Neural progenitor cell (in vitro differentiated cells): ENCODE results near the gene RIMBP3B.
"Not testable (repeated sequence)": the region's sequence is repeated elsewhere in the genome, so short reads cannot be mapped to it uniquely, and the experiment has no call there.

Experiments used
- CTCF ChIP-seq: fragments of 200-600 bp; sonication (generic); IDR thresholded peaks from 2 replicates; pipeline ENCODE4 v1.5.1; 2017; ENCODE audit warnings: antibody characterized with exemption, mild to moderate bottlenecking
- EZH2 ChIP-seq: fragments of 200-600 bp; sonication (generic); IDR thresholded peaks from 2 replicates; pipeline ENCODE4 v1.6.1; 2017; ENCODE audit warnings: antibody characterized with exemption, mild to moderate bottlenecking, moderate library complexity

DNA sequence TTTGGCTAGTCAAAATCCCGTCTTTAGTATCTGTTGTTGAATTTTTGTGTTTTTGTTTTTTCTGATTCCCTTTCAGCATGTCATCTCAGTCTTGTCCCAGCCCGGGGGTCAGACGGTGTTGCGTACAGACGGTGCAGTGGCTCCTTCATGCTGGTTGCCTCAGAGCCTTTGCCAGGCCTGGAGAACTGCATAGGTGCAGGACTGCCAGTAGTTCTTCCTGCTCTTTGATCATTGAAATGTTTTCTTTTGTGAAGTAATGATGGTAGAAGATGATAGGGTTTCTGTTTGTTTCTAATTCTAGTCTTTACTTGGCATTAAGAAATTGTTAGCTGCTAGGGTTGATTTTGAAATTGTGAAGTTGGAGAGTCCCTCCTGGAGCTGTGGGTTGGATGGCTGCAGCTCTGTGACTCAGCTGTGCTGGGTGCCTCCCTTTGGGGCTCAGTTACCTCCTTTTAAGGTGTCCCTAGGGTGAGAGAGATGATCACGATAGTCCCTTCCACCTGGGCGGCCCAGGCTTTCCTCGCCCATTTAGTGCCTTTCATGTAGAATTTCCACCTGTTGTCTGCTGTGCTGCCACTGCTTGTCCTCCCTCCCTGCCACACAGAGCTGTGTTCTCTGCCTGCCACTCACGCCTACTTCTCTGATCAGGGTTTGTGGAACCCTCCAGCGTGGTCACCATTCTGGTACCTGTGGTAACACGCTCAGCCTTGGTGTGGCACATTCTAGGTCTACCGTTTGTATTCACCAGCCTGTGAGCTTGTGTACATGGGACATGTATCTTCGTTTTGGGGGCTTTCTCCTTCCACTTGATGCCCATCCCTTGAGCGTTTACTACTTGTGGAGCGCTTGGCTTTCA, 51.1 kb downstream of the RIMBP3B start:
- not testable (repeated sequence) for TF ChIP-seq CTCF, EZH2
